Fibroblast of the conjunctiva (primary cell): ENCODE data around the gene SPATA12.

ENCODE experiments used
- DNase-seq: peaks from one replicate; pipeline ENCODE4 v3.0.0-alpha.2; 2010; ENCODE audit warnings: low read depth

SPATA12 gene

GRCh38 chr3:57116501-57116900, 56.0 kb downstream of the SPATA12 start:
- no peak for DNase-seq

DNA sequence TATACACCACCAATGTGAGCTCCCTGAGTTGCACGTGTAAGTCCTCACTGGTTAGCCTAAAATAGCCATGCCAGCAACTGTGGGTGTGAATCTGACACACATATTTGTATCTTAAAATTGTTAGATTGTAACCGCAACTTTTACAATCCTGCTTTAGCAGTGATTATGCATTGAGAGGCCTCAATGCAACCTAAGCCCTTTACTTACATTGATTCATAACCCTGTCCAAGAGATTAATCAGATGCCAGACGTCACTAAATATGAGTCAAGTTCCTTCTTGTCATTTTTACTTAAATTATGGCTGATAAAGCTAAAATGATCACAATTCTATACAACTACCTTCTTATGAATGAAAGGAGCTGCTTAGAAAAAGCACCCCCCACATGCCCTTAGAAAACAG, 57.8 kb downstream of the SPATA12 start:
- no peak for DNase-seq

- no peak for DNase-seq
Observed at GRCh38 chr3:57120040-57120439, 59.6 kb downstream of the SPATA12 start.

DNA sequence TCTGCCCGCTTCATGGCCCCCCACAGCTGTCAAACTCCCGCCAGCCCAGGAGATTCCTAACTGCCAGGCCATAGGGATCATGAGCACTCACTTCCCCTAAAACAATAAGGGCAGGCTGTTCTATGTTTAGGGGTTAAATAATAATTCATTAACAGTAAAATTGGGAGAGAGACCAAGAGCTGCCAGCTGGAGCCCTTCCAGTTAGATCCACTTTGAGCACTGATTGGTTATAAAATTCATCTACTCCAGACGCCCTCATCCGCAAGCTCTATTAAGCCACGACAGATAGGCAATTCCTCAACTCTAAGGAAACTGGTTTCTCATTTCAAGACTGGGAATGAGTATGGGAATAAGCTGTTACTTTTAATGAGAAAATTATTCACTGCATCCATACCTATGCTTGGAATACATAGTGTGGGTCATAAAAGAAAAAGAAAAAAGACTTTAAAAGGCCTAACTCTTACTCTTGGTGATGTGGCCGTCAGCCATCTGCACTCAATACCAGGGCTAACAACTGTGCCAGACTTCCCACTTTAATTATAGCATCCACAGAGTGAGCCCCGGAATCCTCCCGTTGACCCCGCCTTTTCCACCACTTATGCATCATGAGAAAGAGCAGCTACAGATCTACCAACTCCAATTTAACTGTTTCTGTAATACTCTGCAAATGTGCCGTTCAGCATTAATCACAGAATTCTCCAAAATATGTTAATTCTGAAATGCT, 60.1 kb downstream of the SPATA12 start:
- no peak for DNase-seq
